GM10266 (cell line): ENCODE results near the gene PCK2.

Source experiments
- DNase-seq: peaks from one replicate; pipeline ENCODE4 v3.0.0; 2012; ENCODE audit errors: extremely low spot score
- TF ChIP-seq, protein P1 (sequence below): IDR thresholded peaks from 2 replicates; pipeline ENCODE4 v1.5.1; 2012; ENCODE audit warnings: mild to moderate bottlenecking, low read depth; ENCODE audit not compliant: control insufficient read depth, insufficient read depth; ENCODE audit errors: missing control alignments

Gene PCK2

GRCh38 chr14:24074625-24075484 lies 19.3 kb upstream of the PCK2 start:
- TF ChIP-seq, protein P1, sequence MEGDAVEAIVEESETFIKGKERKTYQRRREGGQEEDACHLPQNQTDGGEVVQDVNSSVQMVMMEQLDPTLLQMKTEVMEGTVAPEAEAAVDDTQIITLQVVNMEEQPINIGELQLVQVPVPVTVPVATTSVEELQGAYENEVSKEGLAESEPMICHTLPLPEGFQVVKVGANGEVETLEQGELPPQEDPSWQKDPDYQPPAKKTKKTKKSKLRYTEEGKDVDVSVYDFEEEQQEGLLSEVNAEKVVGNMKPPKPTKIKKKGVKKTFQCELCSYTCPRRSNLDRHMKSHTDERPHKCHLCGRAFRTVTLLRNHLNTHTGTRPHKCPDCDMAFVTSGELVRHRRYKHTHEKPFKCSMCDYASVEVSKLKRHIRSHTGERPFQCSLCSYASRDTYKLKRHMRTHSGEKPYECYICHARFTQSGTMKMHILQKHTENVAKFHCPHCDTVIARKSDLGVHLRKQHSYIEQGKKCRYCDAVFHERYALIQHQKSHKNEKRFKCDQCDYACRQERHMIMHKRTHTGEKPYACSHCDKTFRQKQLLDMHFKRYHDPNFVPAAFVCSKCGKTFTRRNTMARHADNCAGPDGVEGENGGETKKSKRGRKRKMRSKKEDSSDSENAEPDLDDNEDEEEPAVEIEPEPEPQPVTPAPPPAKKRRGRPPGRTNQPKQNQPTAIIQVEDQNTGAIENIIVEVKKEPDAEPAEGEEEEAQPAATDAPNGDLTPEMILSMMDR: no peak

DNA sequence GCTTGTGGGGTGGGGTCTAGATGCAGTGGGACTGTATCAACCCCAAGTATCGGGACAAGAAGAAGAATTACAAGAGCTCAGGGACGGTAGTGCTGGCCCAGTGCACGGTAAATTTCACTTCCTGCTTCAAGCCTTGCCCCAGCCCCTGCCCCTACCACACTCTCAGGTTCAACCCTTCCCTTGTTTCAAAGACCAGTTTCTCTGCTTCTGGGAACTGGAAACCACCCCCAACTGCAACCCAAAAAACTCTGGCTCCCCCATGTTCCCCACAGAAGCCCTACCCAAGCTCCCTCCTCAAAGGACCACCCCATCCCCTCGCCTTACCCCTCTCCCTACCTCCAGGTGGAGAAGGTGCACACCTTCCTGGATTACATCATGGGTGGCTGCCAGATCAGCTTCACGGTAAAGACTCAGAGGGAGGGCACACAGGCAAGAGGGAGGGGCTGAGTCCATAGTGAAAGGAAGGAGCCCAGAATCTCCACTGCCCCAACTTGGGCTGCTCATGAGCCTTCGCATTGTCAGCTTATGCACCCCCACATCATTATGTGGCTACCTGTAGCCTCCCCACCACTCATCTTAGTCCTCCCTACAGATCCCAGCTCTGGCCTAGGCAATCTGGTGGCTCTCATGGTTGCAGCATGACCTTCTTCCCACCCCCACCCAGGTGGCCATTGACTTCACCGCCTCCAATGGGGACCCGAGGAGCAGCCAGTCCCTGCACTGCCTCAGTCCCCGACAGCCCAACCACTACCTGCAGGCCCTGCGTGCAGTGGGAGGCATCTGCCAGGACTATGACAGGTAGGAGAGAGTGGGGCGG lies 18.4 kb upstream of the PCK2 start:
- TF ChIP-seq, protein P1: no peak
- DNase-seq: peak; percentile 52

More at GRCh38 chr14:24074625-24075484, 19.3 kb upstream of the PCK2 start:
- no peak for DNase-seq

DNA sequence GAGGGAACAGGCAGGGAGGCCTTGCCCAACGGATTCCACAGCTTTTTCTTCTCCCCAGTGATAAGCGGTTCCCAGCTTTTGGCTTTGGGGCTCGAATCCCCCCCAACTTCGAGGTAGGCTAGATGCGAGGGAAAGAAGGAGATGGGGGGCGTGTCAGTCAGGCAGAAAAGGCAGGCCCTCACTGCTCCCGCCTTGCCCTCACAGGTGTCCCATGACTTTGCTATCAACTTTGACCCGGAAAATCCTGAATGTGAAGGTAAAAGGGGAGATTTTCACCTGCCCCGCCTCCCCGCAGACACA lies 17.9 kb upstream of the PCK2 start:
- no peak for DNase-seq
- TF ChIP-seq, protein P1: no peak

GRCh38 chr14:24077086-24077485 lies 17.0 kb upstream of the PCK2 start:
- TF ChIP-seq, protein P1: no peak
- no peak for DNase-seq

GRCh38 chr14:24078146-24078545 lies 16.0 kb upstream of the PCK2 start:
- TF ChIP-seq, protein P1: no peak
- no peak for DNase-seq

DNA sequence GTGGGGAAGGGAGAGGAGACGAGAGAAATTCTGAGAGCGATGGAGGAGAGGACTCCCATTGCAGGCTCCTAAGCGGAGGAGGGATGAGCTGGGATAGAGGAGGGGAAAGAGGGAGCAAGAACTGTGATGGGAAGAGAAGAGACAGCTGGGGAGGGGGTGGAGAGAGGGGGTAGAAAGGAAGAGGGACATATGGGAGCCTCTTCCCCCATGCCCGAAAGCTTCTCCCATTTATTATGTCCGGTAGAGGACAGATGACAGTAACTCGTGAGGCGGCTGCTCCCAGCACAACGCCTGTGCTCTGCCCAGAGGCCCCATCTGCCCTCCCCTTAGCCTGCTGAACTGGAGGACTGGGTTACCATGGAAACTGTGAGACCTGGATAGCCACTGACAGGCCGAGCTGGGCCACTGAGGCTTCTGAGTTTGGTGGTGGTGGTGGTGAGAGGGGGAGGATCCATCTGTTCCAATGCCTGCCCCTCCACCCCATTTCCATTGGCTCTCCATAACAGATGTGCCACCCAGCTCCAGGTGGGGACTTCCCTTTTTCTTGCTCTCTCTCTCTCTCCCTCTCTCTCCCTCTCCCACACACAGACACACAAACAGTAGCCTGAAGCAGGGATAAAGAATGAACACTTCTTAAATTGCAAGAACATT lies 14.5 kb upstream of the PCK2 start:
- TF ChIP-seq, protein P1: no peak
- no peak for DNase-seq
